ENCODE results near the gene SCFD2. TPM values are rescaled to one million over a fixed set of nuclear protein-coding genes. Genes with fewer than 3 reads are reported as not detected.
A peak's percentile ranks its signal among the peaks of the same experiment; 100 is the strongest.

The SCFD2 gene
- total and polyA plus RNA-seq, 4 donors, result 5.2 to 28.7 (median 16.4) TPM

DNA sequence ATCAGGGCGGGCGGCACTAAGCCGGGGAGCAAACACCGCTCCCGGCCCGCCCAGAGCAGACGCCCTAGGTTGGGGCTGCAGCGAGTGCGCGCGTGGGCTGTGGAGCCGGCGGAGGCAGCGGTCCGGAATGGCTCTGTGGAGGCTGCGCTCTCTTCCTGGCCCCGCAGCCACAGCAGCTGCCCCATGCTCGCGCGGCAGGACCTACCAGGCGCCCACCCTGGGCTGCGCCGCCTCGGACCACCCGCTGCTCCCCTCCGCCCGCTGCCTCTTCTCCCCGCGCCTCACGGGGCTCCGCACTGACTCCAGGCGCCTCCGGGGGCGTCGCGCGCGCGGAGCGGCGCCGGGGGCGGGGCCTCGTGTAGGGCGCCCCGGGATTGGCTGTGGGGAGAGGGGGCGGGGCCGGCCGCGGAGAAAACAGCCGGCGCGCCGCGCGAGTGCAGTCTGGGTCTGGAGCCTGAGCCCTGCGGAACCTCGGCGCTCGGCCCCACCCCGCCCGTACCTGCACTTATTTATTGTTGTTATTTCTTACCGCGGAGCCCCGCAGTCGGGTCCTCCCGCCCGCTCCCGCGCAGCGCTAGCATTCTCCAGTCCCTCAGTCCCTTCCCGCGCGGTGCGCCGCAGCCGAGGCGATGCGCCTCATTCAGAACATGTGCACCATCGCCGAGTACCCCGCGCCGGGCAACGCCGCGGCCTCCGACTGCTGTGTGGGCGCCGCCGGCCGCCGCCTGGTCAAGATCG lies 503.8 kb downstream of the SCFD2 start, which contains the start of gene RASL11B:
Gene RASL11B (plus strand): TSS at position 439 of the 738 bp plus-strand sequence. CDS start 191 bp downstream, at position 630.
- Histone ChIP-seq H3K27me3 (ENCODE audit: control insufficient read depth in 3 of 3, insufficient read depth in 3 of 3, low read length in 2 of 3) (no peaks in the 10 kb centered on the region), H3K4me3 (peak within 1 kb of the TSS; percentile 69), H3K36me3 (ENCODE audit: control insufficient read depth in 4 of 4, insufficient read depth in 4 of 4, low read length in 4 of 4) (peaks cover 0 to 18% (median 7%) of the 10 kb centered on the region in 4 donors), H3K9ac (ENCODE audit: insufficient read depth in 1 of 2, low read length in 2 of 2) (peak within 1 kb of the TSS; percentile 25 to 44), H3K9me3 (ENCODE audit: control insufficient read depth in 4 of 4, insufficient read depth in 3 of 4, low read length in 3 of 4) (peaks cover 0 to 4% (median 1%) of the 10 kb centered on the region in 4 donors), H3K27ac (ENCODE audit: low read depth in 1 of 2, low read length in 1 of 2) (peak within 1 kb of the TSS; percentile 47 to 56), H3K4me1 (ENCODE audit: control insufficient read depth in 5 of 5, insufficient read depth in 5 of 5, low read length in 5 of 5) (peaks cover 6 to 48% (median 19%) of the 10 kb centered on the region in 5 donors)
- no peak for TF ChIP-seq CTCF (IDR thresholded peaks at IDR 0.05; ENCODE audit: control extremely low read depth, extremely low read depth)
- peak; percentile 98 for ATAC-seq (ENCODE audit: insufficient read depth, low FRiP score)
- 0 to 1% methylated on average over 82 to 94 of the region's 94 CpGs for WGBS, 2 donors
- peak; percentile 89 to 93 (median 89) for DNase-seq

DNA sequence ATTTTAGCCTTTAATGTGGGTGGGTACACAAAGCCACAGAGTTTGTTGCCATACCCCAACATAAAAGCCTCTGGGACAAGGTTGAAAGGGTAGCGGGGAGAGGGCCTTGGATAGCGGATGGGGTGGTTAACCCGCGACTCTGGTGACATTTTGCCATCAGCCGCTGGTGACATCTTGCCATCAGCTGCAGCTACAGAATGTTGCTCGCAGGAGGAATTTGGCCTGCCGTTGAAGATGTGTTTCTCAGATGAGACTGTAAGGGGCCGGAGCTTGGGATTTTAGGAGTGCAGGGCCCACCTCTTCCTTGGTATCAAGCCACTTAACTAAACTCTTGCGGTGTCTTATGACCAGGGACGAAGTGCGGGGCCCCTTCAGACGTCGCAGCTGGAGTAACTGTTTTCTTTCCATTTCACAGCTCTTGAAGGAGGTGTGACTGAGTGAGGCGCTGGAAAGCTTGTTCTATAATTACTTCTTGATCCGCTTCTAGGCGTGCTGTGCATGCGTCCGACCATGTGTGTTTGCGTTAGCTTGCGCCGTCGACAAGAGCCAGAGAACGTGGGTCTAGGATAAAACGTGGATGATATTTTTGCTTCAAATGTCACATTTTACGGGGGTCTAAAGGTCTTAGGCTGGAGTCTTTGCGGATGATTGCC lies 504.6 kb downstream of the SCFD2 start:
- H3K36me3 ChIP-seq (ENCODE audit: control insufficient read depth in 4 of 4, insufficient read depth in 4 of 4, low read length in 4 of 4), result peaks cover 0 to 10% (median 4%) of the 10 kb centered on the region in 4 donors
- DNase-seq, result peak in 2 of 3 donors; percentile 62 to 68
- 41 to 52% methylated on average over 26 of the region's 26 CpGs for WGBS, 2 donors
- no peaks in the 10 kb centered on the region for H3K27me3 ChIP-seq (ENCODE audit: control insufficient read depth in 3 of 3, insufficient read depth in 3 of 3, low read length in 2 of 3)
- H3K9ac ChIP-seq (ENCODE audit: insufficient read depth in 1 of 2, low read length in 2 of 2), result no peak overlapping the region
- no peak for ATAC-seq (ENCODE audit: insufficient read depth, low FRiP score)
- no peak overlapping the region for H3K27ac ChIP-seq (ENCODE audit: low read depth in 1 of 2, low read length in 1 of 2)
- no peak overlapping the region for H3K4me3 ChIP-seq
- TF ChIP-seq CTCF (IDR thresholded peaks at IDR 0.05; ENCODE audit: control extremely low read depth, extremely low read depth), result no peak
- peaks cover 6 to 45% (median 19%) of the 10 kb centered on the region in 5 donors for H3K4me1 ChIP-seq (ENCODE audit: control insufficient read depth in 5 of 5, insufficient read depth in 5 of 5, low read length in 5 of 5)
- peaks cover 0 to 4% (median 1%) of the 10 kb centered on the region in 4 donors for H3K9me3 ChIP-seq (ENCODE audit: control insufficient read depth in 4 of 4, insufficient read depth in 3 of 4, low read length in 3 of 4)

DNA sequence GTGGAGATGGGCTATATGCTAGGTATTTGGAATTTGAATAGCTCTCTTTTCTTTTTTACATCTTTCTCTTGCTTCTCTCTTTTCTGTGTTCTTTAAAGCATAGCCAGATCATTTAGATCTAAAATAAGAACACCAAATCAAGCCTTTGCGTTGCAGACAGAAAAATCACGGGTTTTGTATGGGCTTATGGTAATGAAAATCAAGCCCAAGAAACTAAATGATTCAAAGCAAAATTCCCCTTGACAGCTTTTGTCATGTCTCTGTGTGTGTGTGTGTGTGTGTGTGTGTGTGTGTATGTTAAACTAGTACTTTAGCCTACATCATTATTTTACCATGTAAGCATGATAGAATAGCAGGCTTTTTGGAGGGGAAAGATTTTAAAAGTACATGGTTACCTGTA lies 505.5 kb downstream of the SCFD2 start:
- 91 to 96% methylated on average over 2 of the region's 2 CpGs for WGBS, 2 donors
- H3K27ac ChIP-seq (ENCODE audit: low read depth in 1 of 2, low read length in 1 of 2), result no peak overlapping the region
- no peak for TF ChIP-seq CTCF (IDR thresholded peaks at IDR 0.05; ENCODE audit: control extremely low read depth, extremely low read depth)

More for the DNA sequence above, 505.5 kb downstream of the SCFD2 start:
- DNase-seq (no peak), ATAC-seq (ENCODE audit: insufficient read depth, low FRiP score) (no peak)
- Histone ChIP-seq H3K27me3 (ENCODE audit: control insufficient read depth in 3 of 3, insufficient read depth in 3 of 3, low read length in 2 of 3) (no peaks in the 10 kb centered on the region), H3K9ac (ENCODE audit: insufficient read depth in 1 of 2, low read length in 2 of 2) (no peak overlapping the region), H3K36me3 (ENCODE audit: control insufficient read depth in 4 of 4, insufficient read depth in 4 of 4, low read length in 4 of 4) (peaks cover 0 to 3% (median under 1%) of the 10 kb centered on the region in 4 donors), H3K4me3 (no peak overlapping the region), H3K4me1 (ENCODE audit: control insufficient read depth in 5 of 5, insufficient read depth in 5 of 5, low read length in 5 of 5) (peaks cover 6 to 36% (median 14%) of the 10 kb centered on the region in 5 donors), H3K9me3 (ENCODE audit: control insufficient read depth in 4 of 4, insufficient read depth in 3 of 4, low read length in 3 of 4) (peaks cover 0 to 4% (median 1%) of the 10 kb centered on the region in 4 donors)

All from lung (tissue), 12 donors.